Gastroesophageal sphincter (tissue), 4 donors: ENCODE measurements around the gene RHBDD3. TPM values are rescaled to one million over a fixed set of nuclear protein-coding genes. Genes with fewer than 3 reads are reported as not detected.

ENCODE experiments used
- ATAC-seq: fragments of 150-250 bp; one replicate; pipeline ENCODE4 v1.9.1; 2016; ENCODE audit warnings: mild to moderate bottlenecking, moderate library complexity
- H3K27ac ChIP-seq, 4 donors: fragments of 200-600 bp; sonication (generic) in 3 of 4; 1 replicate in 3 of 4; 2 replicates in 1 of 4; pipeline ENCODE4 v1.5.1; 2016 to 2019
- H3K27me3 ChIP-seq: fragments of 200-600 bp; sonication (generic); one replicate; pipeline ENCODE4 v1.5.1; 2019
- H3K36me3 ChIP-seq, 2 donors: fragments of 200-600 bp; sonication (generic); one replicate each; pipeline ENCODE4 v1.5.1; 2019; ENCODE audit warnings: control low read depth in 1 of 2
- H3K4me1 ChIP-seq, 3 donors: fragments of 200-600 bp; sonication (generic); 1 replicate in 2 of 3; 2 replicates in 1 of 3; pipeline ENCODE4 v1.5.1; 2016 to 2019; ENCODE audit warnings: control low read depth in 2 of 3
- H3K4me3 ChIP-seq, 2 donors: fragments of 200-600 bp; sonication (generic); one replicate each; pipeline ENCODE4 v1.5.1; 2019; ENCODE audit warnings: mild to moderate bottlenecking in 1 of 2, moderate library complexity in 1 of 2
- H3K9me3 ChIP-seq, 3 donors: fragments of 200-600 bp; sonication (generic); one replicate each; pipeline ENCODE4 v1.5.1; 2017 to 2019; ENCODE audit warnings: control low read depth in 2 of 3
- CTCF ChIP-seq, 4 experiments: fragments of 200-600 bp in 2 of 4; fragments of 450-650 bp in 2 of 4; sonication (generic) in 1 of 4; IDR thresholded peaks; one replicate each; pipeline ENCODE4 v1.5.1; 2017 to 2019; ENCODE audit warnings: antibody characterized with exemption in 4 of 4, mild to moderate bottlenecking in 2 of 4, moderate library complexity in 2 of 4
- EP300 ChIP-seq: sonication (generic); formaldehyde crosslinking; IDR thresholded peaks from one replicate; pipeline ENCODE4 v1.6.1; 2017; ENCODE audit warnings: antibody characterized with exemption, mild to moderate bottlenecking
- POLR2A ChIP-seq, 2 donors: fragments of 450-650 bp; IDR thresholded peaks; one replicate each; pipeline ENCODE4 v1.6.1; 2017; ENCODE audit warnings: antibody characterized with exemption in 2 of 2, mild to moderate bottlenecking in 2 of 2, moderate library complexity in 1 of 2
- POLR2AphosphoS5 ChIP-seq: sonication (generic); formaldehyde crosslinking; IDR thresholded peaks from one replicate; pipeline ENCODE4 v1.6.1; 2017; ENCODE audit warnings: antibody characterized with exemption
- WGBS, 2 donors: methylation state at CpG; one replicate each; pipeline ENCODE4 v1.1.5; 2018; ENCODE audit warnings: low coverage in 1 of 2; 5-methylcytosine and 5-hydroxymethylcytosine counted together
- total RNA-seq, 4 donors: library from RNA; depleted of rRNA; stranded (reverse); fragments of >200 nt; gene quantifications; one replicate each; pipeline ENCODE4 v1.1.0, GENCODE V29; 2016

The RHBDD3 gene
- total RNA-seq, 4 donors from 2014 or later = 7.2 to 27.7 (median 19.6) TPM

DNA sequence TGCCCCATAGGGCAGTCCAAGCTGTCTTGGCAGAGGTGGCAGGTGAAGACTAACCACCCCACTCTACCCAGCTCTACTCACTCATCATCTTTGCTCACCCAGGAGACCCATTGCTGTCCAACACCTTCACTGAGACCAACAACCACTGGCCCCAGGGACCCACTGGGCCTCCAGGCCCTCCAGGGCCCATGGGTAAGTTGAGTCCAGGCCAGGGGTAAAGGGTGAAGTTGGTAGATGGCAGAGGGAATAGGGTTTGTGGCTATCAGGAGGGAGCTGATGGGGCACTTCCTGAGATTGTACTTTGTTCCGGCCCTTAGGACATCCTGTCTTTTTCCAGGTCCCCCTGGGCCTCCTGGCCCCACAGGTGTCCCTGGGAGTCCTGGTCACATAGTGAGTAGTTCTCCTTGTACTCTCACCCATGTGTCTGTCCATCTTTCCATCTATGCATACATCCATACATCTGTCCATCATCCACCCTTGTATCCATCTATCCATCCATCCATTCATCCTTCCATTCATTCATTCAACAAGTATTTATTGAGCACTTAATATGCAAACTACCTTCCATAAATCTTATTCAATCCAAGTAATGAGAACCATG is 34.4 kb downstream of the RHBDD3 start:
- no peak for ATAC-seq
- no peak overlapping the region for H3K4me3 ChIP-seq
- no peaks in the 10 kb centered on the region for H3K27me3 ChIP-seq
- no peaks in the 10 kb centered on the region for H3K36me3 ChIP-seq
- H3K4me1 ChIP-seq = no peaks in the 10 kb centered on the region
- no peak overlapping the region for H3K27ac ChIP-seq
- TF ChIP-seq POLR2A (IDR thresholded peaks at IDR 0.05) (no peak), CTCF (IDR thresholded peaks at IDR 0.05) (no peak), POLR2AphosphoS5 (no peak), EP300 (no peak)
- 85% methylated on average over 1 of the region's 1 CpG; no CpG with 5 or more reads in 1 of the 2 donors for WGBS, 2 donors
- peaks cover 0 to 5% (median 0%) of the 10 kb centered on the region in 3 donors for H3K9me3 ChIP-seq

GRCh38 chr22:29231971-29232959 is 35.5 kb downstream of the RHBDD3 start:
- WGBS, 2 donors = 57% methylated on average over 5 of the region's 22 CpGs; no CpG with 5 or more reads in 1 of the 2 donors
- no peaks in the 10 kb centered on the region for H3K27me3 ChIP-seq
- H3K9me3 ChIP-seq = peaks cover 0 to 5% (median 0%) of the 10 kb centered on the region in 3 donors
- peak; percentile 80 for ATAC-seq
- no peaks in the 10 kb centered on the region for H3K4me1 ChIP-seq
- TF ChIP-seq POLR2A (IDR thresholded peaks at IDR 0.05) (no peak), CTCF (IDR thresholded peaks at IDR 0.05) (no peak), POLR2AphosphoS5 (no peak), EP300 (no peak)
- no peak overlapping the region for H3K4me3 ChIP-seq
- no peak overlapping the region for H3K27ac ChIP-seq
- H3K36me3 ChIP-seq = no peaks in the 10 kb centered on the region

- H3K27me3 ChIP-seq = no peaks in the 10 kb centered on the region
- H3K27ac ChIP-seq = no peak overlapping the region
- H3K9me3 ChIP-seq = peaks cover 0 to 5% (median 0%) of the 10 kb centered on the region in 3 donors
- no peak for TF ChIP-seq CTCF (IDR thresholded peaks at IDR 0.05)
- TF ChIP-seq POLR2A (IDR thresholded peaks at IDR 0.05) = no peak
- no peak for TF ChIP-seq EP300
- TF ChIP-seq POLR2AphosphoS5 = no peak
- no peak for ATAC-seq
- peaks cover 0 to 4% (median 2%) of the 10 kb centered on the region in 3 donors for H3K4me1 ChIP-seq
- no peaks in the 10 kb centered on the region for H3K36me3 ChIP-seq
- WGBS, 2 donors = 73 to 100% methylated on average over 1 to 3 of the region's 19 CpGs
- no peak overlapping the region for H3K4me3 ChIP-seq
These were observed 36.6 kb downstream of the RHBDD3 start for GRCh38 chr22:29230972-29231875.

- Histone ChIP-seq H3K4me1 (peaks cover 0 to 33% (median 19%) of the 10 kb centered on the region in 3 donors), H3K9me3 (no peaks in the 10 kb centered on the region), H3K27me3 (no peaks in the 10 kb centered on the region), H3K4me3 (no peak overlapping the region), H3K36me3 (no peaks in the 10 kb centered on the region), H3K27ac (peak overlapping the region in 3 of 4 donors; percentile 41 to 62 (median 58))
- ATAC-seq = no peak
- 100% methylated on average over 1 of the region's 11 CpGs for WGBS, 2 donors
- TF ChIP-seq EP300 (no peak), CTCF (IDR thresholded peaks at IDR 0.05) (no peak), POLR2AphosphoS5 (no peak), POLR2A (IDR thresholded peaks at IDR 0.05) (no peak)
These were observed 41.3 kb downstream of the RHBDD3 start for GRCh38 chr22:29226351-29226981.
